BJ (cell line): Measurements from ENCODE around the gene NKAIN2. TPM values are rescaled to one million over a fixed set of nuclear protein-coding genes. Genes with fewer than 3 reads are reported as not detected.

Experiments
- CTCF ChIA-PET: fragments of 350-600 bp; formaldehyde crosslinking; extraction: SDS; loops from one replicate; lab custom pipeline; 2021; ENCODE audit warnings: antibody characterized with exemption, inconsistent platforms; lab: Yijun Ruan, JAX
- POLR2A ChIA-PET: fragments of 300-600 bp; sonication (Branson Sonifier 250); formaldehyde crosslinking; extraction: SDS; loops from one replicate; lab custom pipeline; 2021; ENCODE audit warnings: antibody characterized with exemption; lab: Charles Lee
- DNase-seq: peaks from one replicate; pipeline ENCODE4 v3.0.0-alpha.2; 2011; ENCODE audit warnings: low read depth
- H3K27me3 ChIP-seq: 2 replicates; pipeline ENCODE4 v1.6.0; 2011; ENCODE audit warnings: low read length; ENCODE audit not compliant: control insufficient read depth, insufficient read depth
- H3K36me3 ChIP-seq: 2 replicates; pipeline ENCODE4 v1.5.1; 2011; ENCODE audit warnings: low read length; ENCODE audit not compliant: control insufficient read depth, insufficient read depth
- H3K4me3 ChIP-seq: 2 replicates; pipeline ENCODE4 v1.5.1; 2011; ENCODE audit warnings: low read depth, mild to moderate bottlenecking, control low read depth, low read length
- polyA plus RNA-seq: library from polyadenylated mRNA; depleted of rRNA; stranded (reverse); fragments of >200 nt; gene quantifications from 2 replicates; pipeline ENCODE4 v1.2.3, GENCODE V29; 2011
- TF ChIP-seq, protein P1 (sequence below): IDR thresholded peaks from 2 replicates; pipeline ENCODE4 v1.5.1; 2011; ENCODE audit warnings: low read depth, mild to moderate bottlenecking, control low read depth, inconsistent platforms, low read length, moderate library complexity; ENCODE audit not compliant: insufficient read depth

Gene NKAIN2
- polyA plus RNA-seq, 1 experiment = not detected

DNA sequence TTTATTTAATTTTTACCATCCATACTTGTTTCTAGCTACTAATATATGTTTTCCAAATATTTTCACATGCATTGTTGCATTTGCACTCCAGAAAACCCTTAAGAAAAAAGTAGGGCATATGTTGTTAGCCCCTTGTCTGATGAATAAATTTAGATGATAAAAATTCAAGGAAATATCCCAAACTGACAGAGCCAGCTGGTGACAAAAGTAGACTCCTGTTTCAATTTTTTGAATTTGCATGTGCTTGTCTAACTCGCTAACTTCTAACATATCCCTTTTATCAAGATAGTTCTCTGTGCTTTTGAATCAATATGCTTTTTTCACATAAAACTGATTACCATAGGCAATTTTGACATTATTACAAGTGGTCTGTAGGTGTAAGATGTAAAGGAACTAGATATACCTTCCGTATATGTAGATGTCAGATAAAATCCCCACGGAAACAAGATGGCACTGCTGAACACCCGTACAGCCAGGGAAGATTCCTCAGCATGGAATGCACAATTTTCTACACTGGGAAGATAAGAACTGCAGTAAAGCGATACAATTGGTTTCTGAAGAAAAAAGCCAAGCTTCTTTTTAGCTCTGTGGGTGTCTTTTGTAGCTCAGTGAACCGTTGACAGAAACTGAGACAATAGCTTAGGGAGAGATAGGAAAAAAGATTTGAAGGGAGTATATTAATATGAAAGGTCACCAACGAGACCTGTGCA is 721.0 kb downstream of the NKAIN2 start:
- Histone ChIP-seq H3K27me3 (no peaks in the 10 kb centered on the region), H3K4me3 (no peak overlapping the region), H3K36me3 (no peaks in the 10 kb centered on the region)
- TF ChIP-seq, protein P1, sequence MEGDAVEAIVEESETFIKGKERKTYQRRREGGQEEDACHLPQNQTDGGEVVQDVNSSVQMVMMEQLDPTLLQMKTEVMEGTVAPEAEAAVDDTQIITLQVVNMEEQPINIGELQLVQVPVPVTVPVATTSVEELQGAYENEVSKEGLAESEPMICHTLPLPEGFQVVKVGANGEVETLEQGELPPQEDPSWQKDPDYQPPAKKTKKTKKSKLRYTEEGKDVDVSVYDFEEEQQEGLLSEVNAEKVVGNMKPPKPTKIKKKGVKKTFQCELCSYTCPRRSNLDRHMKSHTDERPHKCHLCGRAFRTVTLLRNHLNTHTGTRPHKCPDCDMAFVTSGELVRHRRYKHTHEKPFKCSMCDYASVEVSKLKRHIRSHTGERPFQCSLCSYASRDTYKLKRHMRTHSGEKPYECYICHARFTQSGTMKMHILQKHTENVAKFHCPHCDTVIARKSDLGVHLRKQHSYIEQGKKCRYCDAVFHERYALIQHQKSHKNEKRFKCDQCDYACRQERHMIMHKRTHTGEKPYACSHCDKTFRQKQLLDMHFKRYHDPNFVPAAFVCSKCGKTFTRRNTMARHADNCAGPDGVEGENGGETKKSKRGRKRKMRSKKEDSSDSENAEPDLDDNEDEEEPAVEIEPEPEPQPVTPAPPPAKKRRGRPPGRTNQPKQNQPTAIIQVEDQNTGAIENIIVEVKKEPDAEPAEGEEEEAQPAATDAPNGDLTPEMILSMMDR = no peak
- POLR2A ChIA-PET = no interaction called here
- CTCF ChIA-PET = no interaction called here
- no peak for DNase-seq

DNA sequence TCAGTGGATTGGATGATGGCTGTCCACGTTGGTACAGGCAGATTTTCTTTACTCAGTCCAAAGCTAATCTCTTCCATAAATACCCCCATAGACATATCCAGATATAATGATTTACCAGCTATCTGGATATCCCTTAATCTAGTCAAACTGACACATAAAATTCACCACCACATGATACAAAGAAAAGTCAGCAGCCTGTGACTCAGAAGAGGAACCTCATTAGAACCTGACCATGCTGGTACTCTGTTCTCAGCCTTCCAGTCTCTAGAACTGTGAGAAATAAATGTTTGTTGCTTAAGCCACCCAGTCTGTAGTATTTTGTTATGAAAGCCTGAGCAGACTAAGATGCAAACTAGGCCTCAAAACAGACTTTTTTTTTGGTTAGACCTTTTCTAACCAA is 727.3 kb downstream of the NKAIN2 start:
- H3K4me3 ChIP-seq = no peak overlapping the region
- no peaks in the 10 kb centered on the region; the same call in 1 of the 2 replicates for H3K36me3 ChIP-seq
- no peaks in the 10 kb centered on the region for H3K27me3 ChIP-seq
- ChIA-PET CTCF (no interaction called here), POLR2A (no interaction called here)
- TF ChIP-seq, protein P1 = no peak
- no peak for DNase-seq

DNA sequence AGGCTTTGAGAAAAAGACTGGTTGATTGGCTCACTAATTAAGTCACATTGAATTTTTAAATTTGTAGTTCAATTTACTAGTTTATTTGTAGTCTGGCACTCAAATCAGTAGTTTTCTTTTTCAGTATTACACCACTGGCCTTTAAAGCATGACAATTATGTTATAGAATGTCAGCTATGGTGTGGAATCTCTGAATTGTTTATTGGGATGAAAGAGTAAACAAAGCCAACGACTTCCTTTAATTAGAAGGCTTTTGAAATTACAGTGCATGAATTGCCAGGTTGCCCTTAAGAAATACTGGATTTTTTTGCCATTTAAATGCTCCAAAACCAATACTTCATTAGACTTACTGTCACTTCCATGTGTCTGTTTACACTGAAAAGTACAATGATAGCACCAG is 731.6 kb downstream of the NKAIN2 start:
- no peaks in the 10 kb centered on the region; the same call in 1 of the 2 replicates for H3K36me3 ChIP-seq
- CTCF ChIA-PET = interaction anchor here (0.7 kb wide), 1 partner anchor 752 kb away, joined by 3 read pairs; no protein-coding TSS in a partner anchor
- POLR2A ChIA-PET = no interaction called here
- H3K27me3 ChIP-seq = no peaks in the 10 kb centered on the region
- DNase-seq = no peak
- no peak overlapping the region for H3K4me3 ChIP-seq
- TF ChIP-seq, protein P1 = no peak

DNA sequence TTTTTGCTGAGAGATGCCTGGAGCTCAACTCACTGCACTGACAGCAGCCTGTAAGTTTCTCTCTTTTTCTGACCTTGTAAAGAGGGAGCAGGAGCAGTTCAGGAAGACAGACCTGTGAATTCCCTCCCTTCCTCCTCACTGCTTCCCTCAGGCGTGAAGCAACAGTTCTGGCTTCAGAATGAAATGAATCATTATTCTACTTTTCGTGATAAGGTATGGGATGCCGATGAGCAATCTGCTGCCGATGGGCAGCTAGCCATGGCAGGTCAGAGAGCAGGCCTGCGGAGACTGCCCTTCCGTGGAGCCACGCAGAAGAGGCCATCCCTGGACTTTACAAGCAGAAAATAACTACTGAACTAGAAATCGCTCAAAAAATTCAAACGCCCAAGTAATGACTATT is 732.1 kb downstream of the NKAIN2 start:
- no peak for DNase-seq
- POLR2A ChIA-PET = no interaction called here
- CTCF ChIA-PET = no interaction called here
- no peak overlapping the region for H3K4me3 ChIP-seq
- no peaks in the 10 kb centered on the region for H3K27me3 ChIP-seq
- TF ChIP-seq, protein P1 = no peak
- H3K36me3 ChIP-seq = no peaks in the 10 kb centered on the region; the same call in 1 of the 2 replicates

DNA sequence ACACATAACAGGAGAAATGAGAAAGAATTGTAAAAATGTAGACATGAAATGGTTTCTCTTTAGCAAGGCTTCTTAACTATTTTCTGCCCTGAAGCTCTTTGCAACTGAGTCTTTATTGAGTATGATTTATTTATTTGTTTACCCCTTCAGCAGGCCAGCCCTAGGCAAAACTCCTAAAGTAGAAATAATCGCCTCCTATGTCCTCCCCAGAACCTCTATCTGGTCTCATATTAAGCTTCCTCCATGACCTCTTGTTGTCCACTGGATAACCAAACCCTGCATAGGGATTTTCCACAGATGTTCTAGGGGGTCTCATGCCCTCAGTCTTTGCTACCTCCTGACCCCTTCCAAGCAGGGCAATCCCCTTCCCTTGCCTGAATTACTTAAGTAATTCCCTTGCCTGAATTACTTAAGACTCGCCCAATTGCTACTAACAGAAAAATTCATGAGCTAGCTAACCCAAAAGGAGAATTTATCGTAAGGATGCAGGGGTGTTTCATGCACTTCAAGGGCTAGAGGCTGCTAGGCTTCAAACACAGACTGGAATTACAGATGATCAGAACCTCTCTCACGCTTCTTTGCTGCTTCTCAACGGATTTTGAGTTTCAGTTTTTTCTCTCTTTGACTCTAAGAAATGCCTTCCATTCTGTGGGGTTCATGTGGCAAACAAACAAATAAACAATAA is 732.6 kb downstream of the NKAIN2 start:
- TF ChIP-seq, protein P1 = no peak
- ChIA-PET POLR2A (no interaction called here), CTCF (no interaction called here)
- Histone ChIP-seq H3K27me3 (no peaks in the 10 kb centered on the region), H3K4me3 (no peak overlapping the region), H3K36me3 (no peaks in the 10 kb centered on the region; the same call in 1 of the 2 replicates)
- no peak for DNase-seq
